KG1 (cell line): ENCODE data around the gene PIM3.
A peak's percentile ranks its signal among the peaks of the same experiment; 100 is the strongest.
"Not testable (repeated sequence)": the region's sequence is repeated elsewhere in the genome, so short reads cannot be mapped to it uniquely, and the experiment has no call there.

ENCODE experiments used
- DNase-seq: peaks from one replicate; lab custom pipeline; 2025; lab: John Stamatoyannopoulos, UW

PIM3 gene

DNA sequence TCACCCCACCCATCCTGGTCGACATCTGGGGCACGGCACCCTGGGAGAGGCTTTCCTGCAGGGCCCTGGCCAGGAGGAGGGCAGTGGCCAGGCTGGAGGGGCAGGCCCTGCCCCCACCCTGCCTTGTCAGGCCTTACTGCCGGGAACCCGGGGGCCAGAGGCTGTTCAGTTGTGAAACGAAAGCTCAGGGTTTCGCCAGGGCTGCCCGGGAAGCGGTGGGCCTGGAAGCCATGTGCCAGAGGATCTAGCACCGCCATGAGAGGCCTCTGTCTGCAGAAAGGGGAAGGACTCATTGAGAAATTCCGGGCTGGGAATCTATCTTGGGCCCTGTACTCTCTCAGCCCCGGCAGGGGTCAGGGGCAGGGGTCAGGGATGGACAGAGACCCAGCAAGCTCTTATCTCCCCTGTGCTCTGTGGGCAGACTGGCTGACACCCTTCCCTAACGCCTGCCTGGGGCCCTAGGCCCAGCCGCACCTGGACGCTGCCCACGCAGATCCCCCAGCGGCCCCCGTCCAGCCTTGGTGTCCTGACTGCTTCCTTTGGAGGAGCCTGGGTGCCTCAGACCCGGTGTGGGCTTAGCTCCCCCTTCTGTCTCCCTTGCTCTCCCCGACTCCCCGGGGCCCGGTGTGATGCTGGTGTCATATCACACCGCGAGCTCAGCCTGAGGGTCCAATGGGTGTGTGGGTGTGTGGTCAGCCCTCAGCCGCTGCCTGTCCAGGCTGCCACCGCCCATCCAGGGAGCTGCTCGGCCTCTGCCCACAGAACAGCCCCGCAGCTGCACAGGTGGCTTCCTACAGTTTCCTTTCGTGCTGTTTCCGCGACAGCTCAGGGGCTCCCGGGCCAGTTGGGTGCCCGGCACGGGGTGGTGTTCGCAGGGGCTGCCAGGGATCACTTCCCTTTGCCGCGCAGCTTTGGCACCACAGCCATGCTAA lies 6.5 kb downstream of the PIM3 start:
- no peak for DNase-seq

DNA sequence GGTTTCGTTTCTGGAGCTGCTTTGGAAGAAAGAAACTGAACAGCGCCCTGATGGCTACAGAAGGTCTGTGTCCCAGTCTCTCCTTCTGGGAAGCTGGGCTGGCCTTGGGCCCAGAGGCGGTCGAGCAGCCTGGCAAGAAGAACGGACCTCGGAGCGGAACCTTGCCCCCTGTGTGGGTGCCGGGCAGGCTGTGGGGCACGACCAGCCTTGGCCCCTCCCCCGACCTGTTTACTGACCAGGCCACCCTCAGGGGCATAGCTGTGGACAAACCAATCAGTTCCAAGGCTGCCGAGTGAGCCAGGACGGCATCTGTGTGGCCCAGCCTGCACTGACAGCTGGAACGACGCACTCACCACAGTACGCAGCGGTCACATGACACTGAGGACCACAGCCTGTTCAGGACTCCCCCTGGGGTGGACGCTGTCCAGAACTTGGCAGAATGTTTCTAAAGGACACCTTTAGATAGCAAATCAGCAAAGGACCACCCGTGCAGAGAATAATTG lies 7.2 kb downstream of the PIM3 start:
- no peak for DNase-seq

DNA sequence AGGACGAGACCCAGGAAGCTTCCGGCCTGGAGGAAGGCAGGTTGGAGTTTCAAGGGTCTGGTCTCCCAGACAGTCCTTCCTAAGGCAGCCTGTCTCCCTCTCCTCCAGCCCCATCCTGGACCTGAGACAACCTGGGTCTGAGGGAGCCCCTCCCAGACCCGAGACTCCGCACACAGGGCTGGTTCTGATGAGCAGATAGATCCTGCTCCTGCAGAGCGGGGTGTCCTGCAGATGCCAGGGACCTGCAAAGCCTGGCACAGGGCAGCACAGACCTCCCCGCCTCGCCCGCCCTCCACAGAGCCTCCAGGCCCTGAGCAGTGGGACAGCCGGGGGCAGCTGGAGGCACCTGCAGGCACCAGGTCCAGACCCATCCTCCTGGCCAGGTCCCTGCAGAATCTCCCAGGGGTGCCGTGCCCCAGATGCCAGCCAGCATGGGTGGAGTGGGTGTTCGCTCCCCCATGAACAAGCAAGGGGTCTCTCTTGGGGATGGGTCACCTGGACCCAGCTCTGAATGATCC lies 7.8 kb downstream of the PIM3 start:
- DNase-seq, result no peak

DNA sequence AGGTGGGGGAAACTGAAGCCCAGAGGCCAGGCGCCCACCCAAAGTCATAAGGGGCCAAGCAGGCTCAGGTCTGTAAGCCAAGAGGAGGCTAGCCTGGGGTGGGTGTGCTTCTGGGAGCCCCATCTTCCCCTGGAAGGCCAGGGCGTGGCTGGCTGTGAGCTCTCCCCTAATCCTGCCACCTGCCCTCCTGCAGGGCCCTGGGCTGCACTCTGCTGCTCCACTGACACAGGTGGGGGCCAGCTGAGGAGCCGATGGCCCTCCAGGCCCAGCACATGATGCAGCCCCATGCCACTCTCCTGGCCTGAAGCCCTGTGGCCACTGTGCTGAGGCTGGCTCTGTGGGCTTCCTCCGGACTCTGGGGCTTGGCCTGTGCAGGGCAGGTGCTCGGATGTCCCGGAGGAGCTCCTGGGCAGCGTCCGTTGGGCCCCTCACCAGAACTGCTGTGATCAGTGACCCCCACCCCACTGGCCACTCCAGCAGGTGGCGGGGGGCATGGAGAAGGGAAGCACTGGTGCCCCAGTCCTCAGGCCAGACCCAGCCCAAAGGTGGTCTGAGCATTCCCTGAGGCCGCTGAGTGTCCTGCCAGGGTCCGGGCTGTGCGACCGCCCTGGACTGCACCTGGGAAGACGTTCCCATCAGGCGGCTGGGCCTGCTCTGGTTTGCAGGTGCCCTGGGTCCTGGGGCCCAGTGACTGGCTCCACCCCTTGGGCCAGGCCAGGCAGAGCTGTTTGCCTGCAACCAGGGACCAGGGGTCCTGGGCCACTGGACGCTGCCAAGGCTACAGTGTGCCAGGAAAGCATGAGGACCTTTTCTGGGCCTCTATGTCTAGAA lies 8.5 kb downstream of the PIM3 start:
- DNase-seq, result no peak

DNA sequence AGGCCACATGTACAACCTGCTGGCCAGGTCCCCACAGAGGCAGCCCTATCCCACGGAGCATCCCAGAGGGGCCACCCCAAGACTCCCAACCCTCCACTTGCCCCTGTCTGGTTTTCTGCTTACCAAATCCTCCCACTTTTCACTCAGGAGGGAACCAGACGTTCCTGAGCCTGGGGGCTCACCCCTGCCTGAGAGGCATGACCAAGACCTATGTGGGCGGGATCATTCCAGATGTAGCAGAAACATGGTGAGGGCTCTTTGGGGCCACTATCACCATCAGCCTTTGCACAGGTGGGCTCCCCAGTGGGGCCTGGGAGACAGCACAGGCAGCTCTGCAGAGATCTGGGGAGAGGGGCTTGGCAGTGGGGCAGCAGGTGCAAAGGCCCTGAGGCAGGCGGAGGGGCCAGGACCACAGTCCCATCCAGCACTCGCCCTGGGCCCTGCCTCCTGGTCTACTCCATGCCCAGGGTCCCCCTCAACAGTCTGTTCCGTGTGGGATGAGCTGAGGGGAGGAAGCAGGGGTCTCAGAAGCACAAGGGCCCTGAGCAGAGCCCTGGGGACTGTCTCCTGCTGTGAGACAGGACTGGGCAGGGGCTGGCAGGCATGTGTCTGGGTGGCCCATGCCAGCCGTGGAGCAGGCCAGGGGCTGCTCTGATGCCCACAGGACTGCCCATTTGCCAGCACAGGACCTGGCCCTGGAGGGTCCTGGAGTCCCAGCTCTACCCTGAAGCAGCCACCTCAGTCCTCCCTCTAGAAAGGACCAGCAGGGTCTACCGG lies 9.4 kb downstream of the PIM3 start:
- no peak for DNase-seq

DNA sequence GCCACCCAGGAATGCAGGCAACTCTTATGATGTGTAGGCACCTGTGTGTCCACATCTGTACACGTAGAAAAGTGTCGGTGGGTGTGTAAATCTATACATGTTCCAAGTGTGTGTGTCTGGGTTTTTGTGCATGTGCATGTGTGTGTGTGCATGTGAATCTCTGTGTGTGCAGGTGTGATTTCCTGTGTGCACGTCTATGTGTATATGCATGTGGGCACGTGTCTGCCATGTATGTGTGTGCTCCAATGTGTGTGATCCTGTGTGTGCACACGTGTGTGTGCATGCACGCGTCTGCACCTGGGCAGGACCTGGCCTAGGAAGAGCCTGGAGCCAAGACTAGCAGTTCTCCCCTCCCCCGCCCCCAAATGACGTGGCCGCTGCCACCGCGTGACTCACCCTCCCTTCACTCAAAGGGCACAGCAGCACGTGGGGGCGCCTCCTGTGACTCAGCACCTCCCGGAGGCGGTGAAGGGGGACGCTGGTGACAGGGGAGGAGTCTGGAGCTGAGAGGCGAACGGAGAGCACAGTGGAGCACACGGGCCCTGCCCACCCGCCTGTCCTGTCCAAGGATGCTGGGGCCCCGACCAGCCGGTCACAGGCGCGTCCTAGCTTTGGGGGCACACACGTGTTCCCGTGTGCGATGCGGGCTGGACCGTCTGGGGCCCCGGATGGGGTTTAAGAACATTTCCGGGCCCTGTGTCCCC lies 10.1 kb downstream of the PIM3 start:
- DNase-seq, result peak; percentile 84

DNA sequence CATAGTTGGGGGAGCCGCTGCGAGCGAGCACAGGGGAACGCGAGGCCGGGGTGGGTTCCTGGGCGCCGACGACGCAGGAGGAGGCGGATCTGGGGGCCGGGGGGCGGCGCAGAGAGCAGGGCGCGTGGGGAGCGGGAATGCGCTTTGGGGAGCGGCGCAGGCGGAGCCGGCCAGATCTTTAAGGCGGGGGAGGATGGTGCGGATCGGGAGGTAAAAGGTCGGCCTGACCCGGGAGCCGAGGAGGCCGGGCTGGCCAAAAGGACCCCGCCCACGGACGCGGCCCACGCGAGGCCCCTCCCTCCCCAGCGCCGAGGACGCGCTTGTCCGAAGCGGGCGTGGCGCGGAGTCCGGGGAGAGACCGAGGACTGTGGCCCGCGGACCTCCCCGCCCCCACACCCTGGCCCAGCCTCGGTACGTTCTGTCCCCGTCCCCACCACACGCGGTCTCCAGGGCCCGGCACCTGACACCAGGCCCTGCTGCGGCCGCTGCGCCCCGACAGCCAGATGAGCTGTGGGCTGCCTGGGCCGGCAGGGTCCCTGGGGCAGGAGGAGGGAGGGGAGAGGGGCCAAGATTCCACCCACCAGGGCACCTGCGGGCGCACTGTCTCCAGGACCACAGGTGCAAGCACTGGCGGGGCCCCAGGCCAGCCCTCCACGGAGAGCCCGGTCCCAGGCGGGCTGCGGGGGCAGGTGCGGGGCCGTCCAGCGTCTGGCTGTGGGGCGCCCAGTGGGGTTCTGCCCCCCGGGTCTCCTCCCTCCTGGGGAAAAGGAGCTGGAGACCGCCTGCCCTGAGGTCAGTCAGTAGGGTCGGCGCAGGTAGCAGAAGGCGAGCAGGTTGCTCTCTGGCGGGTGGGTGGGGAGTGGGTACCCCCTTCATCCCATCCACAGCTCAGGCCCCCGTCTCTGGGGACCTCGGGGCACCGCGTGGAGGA lies 10.9 kb downstream of the PIM3 start:
- DNase-seq, result no peak

DNA sequence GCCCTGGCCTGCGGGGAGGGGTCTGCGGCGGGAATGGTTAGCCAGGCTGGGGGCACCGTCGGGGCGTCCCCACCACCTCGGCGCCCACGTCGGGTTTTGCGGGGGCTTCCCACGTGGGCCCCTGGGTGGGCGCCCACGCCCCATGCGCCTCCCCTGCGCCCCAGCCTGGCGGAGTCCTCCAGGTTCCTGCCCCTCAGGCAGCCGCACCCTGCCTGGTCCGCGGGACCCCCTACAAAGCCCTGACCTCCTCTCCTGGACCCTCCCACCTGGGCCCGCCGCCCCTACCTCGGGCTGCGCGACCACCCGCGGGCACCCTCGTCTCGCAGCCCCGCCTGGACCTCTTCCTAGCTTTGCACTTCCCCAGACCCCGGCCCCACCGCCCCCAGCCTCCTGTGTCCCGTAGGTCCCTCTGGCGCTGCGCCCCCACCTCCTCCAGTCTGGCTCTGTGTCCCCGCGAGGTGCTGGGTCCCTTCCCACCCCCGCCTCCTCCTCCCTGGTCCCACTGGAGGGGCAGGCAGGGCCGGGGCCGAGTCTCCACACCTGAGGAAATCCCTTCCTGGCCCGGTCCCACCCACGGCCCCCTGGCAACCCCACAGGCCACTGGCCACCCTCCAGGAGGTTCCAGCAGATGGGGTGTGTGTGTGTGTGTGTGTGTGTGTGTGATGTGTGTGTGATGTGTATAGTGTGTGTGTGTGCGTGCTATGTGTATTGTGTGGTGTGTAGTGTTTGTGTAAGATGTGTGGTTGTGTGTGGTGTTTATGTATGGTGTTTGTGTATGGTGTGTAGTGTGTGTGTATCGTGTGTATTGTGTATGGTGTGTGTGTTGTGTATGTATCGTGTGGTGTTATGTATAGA lies 11.8 kb downstream of the PIM3 start:
- DNase-seq, result no peak

DNA sequence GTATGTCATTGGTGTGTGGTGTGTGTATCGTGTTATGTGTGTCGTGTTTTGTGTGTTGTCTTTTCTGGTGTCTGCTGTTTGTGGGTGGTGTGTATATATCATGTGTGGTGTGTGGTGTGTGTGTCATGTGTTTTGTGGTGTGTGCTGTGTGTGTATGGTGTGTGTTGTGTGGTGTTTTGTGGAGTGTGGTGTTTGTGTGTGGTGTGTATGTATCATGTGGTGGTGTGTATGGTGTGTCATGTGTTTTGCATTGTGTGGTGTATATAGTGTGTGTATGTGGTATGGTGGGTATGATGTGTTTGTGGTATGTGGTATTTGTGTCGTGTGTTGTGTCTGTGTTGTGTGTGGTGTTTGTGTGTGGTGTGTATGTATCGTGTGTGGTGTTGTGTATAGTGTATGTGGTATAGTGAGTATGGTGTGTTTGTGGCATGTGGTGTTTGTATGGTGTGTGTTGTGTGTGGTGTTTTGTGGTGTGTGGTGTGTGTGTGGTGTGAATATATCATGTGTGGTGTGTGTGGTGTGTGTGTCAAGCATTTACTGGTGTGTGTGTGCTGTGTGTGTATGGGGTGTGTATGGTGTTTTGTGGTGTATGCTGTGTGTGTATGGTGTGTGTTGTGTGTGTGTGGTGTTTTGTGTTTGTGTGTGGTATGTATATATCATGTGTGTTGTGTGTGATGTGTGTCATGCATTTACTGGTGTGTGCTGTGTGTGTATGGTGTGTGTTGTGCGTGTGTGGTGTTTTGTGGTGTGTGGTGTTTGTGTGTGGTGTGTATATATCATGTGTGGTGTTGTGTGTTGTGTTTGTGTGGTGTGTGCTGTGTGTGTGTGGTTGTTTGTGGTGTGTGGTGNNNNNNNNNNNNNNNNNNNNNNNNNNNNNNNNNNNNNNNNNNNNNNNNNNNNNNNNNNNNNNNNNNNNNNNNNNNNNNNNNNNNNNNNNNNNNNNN lies 12.7 kb downstream of the PIM3 start:
- no peak for DNase-seq

DNA sequence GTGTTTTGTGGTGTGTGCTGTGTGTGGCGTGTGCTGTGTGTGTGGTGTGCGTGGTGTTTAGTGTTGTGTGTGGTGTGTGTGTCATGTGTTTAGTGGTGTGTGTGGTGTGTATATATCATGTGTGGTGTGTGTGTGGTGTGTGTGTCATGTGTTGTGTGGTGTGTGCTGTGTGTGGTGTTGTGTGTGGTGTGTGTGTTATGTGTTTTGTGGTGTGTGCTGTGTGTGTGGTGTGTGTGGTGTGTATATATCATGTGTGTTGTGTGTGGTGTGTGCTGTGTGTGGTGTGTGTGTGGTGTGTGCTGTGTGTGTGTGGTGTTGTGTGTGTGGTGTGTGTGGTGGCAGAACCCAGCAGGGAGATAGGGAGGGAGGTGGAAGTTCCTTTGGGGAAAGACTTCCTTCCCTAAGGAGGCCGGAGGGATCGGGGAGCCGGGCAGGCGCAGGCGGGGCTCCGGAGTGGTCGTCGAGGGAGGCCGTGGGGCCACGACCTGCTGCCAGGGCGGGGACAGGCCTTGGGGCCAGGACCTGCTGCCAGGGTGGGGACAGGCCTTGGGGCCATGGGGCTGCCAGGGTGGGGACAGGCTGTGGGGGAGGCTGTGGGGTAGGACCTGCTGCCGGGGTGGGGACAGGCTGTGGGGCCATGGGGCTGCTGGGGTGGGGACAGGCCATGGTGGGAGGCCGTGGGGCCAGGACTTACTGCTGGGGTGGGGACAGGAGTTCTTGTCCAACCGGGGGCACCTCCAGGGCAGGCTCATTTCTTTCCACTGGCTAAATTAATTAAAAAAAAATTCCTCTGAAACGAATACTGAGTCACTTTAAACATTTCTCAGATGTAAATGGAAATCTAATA lies 15.2 kb downstream of the PIM3 start:
- DNase-seq, result no peak

DNA sequence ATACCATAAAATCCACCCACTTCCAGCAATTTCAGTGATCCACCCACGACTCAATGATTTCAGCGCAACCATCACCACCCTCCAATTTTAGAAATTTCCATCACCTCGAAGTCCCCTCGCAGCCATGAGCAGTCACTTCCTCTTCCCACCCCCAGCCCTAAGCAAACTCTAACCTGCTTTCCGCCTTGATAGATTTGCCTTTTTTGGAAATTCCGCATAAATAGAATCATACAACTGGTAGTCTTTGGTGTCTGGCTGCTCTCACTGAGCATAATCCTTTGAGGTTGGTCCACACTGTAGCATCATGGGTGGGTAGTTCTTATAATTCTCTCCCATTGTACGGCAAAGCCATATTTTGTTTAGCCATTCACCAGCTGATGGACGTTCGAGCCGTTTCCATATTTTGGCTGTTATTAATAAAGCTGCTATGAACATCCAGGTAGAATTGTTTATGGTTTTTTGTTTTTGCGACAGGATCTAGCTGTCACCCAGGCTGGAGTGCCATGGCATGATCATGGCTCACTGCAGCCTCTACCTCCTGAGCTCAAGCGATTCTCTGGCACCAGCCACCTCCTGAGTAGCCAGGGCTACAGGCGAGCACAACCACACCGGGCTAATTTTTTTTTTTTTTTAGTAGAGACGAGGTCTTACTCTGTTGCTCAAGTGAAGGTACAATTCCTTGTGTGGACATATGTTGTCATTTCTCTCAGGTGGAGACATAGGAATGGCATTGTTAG lies 16.0 kb downstream of the PIM3 start:
- DNase-seq, result no peak

DNA sequence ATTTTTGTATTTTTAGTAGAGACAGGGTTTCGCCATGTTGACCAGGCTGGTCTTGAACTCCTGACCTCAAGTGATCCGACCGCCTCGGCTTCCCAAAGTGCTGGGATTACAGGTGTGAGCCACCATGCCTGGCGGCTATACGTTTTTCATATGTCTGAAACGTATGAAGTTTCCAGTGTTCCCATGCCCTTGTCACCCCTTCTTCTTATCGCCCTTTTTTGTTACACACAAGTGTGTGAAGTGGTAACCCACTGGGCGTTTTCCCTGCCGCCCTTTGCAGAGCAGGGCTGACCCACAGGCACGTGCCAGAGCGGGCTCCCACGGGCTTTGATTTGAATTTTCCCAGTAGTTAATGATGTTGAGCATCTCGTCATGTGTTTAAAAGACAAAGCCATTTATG lies 17.0 kb downstream of the PIM3 start:
- DNase-seq, result no peak

DNA sequence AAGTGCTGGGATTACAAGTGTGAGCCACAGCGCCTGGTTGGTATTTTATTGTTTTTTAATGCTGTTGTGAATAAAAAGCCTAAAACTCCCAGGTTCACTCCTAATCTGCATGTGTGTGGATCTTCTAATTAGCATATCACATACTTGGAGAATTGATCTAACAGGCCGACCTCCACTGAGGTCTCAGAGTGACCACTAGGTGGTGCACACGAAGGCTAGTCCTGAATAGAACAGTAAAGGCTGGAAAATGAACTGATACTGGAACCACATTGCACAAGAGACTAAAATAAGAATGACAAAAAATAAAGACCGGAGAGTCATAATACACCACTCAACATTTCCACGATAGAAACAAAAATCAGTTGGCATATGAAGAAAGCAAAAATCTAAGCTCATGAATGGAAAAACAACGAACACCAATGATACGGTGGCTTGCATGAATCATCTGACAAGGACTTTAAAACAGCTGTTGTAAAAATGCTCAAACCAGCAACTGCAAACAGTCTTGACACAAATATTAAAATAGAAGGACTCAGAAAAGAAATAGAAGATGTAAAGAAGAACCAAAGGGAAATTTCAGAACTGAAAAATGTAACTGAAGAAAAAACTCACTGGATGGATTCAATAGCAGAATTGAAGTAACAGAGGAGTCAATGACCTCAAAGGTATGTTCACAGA lies 19.2 kb downstream of the PIM3 start:
- no peak for DNase-seq

DNA sequence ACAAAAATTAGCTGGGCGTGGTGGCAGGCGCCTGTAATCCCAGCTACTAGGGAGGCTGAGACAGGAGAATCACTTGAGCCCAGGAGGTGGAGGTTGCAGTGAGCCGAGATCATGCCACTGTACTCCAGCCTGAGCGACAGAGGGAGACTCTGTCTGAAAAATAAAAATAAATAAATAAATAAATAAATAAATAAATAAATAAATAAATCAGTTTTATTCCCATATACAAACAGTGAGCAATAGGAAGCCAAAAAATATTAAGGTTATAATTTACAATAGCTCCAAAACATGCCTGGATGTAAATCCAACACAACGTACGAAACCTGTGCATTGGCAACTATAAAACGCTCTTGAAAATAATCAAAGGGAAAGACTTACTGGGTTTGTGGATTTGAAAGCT lies 21.2 kb downstream of the PIM3 start:
- DNase-seq, result not testable (repeated sequence)

DNA sequence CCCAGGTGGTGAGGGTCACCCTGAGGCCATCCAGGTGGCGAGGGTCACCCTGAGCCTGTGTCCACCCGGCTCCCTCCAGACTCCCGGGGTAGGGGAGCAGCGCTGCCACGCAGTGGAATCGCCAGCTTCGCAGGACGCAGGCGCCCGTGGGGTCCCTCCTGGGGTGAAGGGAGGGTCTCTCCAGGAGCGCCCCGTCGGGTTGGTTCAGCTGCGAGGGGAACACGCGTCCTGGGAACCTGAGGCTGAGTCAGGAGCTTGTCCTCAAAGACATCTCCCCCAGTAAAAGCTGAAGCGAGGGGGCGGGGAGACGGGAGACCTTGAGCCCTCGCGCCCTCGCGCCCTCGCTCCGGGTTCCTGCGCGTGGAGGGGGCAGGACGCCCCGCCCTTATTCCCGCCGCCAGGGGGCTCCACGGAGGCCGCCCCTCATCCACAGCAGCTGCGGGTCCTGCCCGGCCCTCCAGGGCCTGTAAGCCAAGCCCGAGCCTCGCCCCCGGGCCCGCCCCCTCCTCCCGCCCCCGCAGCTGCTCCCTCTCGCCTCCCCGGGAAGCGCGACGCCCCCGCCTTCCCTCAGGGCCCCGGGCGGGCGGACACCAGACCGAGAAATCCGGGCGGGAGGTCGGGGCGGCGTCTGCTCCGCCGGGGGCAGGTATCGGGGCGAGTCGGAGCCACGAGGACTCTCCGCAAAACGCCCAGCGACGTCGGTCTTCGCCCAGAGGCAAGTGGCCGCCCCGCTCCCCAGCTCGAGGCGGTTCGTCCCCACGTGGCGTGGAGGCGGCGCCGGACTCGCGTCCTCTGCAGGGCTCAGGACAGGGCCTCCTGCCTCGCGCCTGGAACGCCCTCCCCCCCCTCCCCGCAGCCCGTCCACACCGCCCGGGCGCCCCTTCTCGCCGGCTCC lies 22.8 kb downstream of the PIM3 start:
- no peak for DNase-seq
